HuH-7.5 (cell line): ENCODE results near the gene POP5.
"Not testable (repeated sequence)": the region's sequence is repeated elsewhere in the genome, so short reads cannot be mapped to it uniquely, and the experiment has no call there.

Source experiments
- DNase-seq: peaks from one replicate; pipeline ENCODE4 v3.0.0; 2011; ENCODE audit warnings: low spot score

The POP5 gene

DNA sequence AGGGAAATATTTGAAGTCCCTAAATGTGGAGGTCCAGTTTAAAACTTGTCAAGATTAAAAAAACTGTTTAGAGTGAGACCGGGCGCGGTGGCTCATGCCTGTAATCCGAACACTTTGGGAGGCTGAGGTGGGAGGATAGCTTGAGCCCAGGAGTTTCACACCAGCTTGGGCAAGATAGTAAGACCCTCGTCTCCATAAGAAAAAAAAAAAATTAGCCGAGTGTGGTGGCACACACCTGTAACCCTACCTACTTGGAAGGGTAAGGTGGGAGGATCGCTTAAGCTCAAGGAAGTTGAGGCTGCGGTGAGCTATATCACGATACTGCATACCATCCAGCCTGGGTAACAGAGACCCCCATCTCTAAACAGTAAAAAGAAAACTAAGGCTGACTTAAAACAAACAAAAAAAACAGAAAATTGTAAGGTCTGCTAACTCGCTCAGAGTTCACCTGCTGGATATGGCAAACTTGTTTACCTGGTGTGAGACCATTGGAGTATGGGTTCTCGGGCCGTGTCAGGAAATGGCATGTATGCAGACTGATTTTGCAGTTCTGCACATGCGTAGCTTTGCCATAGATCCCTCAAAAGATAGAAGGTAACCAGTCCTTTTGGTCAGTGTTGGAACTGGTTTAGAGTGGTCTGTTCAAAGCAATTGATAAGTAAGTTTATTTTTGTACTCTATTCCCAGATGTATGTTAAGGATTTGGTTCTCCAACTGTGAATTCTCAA, 45.0 kb downstream of the POP5 start:
- no peak for DNase-seq

DNA sequence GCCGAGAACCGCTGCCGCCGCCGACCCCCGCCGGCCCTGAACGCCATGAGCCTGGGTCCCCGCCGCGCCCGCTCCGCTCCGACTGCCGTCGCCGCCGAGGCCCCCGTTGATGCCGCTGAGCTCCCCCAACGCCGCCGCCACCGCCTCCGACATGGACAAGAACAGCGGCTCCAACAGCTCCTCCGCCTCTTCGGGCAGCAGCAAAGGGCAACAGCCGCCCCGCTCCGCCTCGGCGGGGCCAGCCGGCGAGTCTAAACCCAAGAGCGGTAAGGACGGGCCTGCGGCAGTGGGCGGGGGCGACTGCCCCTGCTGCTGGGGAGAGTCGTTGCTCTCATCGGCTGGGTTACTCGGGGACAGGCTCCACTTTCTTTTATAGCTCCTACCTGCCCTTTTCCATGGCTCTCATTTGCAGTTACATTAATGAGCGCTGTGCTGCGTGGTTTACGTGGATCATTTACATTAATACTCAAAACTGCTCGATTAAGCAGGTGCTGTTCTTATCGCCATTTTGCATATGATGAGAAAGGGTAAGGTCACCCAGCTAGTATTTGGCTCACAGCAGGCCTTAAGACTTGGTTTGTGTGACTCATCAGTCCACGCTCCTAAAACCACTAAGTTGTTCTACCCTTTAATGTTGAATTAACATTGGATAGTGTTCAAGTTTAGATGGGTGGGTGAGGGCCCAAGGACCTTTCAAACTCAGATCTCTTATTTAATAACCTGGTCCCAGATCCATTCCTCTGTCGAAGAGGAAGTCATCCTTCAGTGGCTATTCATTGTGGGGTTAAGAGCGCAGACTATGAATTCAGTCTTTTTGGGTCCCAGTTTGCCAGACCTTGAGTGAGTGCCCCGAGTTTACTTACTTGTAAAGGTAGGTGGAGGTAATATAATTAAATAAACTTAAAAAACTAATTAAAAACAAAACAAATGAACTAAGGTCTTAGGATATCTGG, 46.2 kb downstream of the POP5 start:
- peak; percentile 57 for DNase-seq

DNA sequence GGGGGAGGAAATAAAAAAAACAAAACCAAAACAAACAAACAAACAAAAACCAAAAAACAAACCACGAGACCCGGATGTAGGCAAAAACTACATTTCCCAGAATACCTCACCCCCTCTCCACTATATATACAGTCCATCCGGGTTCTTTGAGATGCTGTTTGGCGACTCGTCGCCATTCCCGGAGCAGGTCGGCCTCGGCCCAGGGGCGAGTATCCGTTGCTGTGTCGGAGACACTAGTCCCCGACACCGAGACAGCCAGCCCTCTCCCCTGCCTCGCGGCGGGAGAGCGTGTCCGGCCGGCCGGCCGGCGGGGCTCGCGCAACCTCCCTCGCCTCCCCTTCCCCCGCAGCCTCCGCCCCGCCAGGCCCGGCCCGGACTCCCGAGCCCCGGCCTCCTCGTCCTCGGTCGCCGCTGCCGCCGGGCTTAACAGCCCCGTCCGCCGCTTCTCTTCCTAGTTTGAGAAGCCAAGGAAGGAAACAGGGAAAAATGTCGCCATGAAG, 46.9 kb downstream of the POP5 start, which contains the start of gene RNF10:
TSS of gene RNF10 (plus strand) at position 154 of the 500 bp plus-strand sequence. CDS start 456 bp downstream, outside the sequence.
- DNase-seq, result peak; percentile 71

DNA sequence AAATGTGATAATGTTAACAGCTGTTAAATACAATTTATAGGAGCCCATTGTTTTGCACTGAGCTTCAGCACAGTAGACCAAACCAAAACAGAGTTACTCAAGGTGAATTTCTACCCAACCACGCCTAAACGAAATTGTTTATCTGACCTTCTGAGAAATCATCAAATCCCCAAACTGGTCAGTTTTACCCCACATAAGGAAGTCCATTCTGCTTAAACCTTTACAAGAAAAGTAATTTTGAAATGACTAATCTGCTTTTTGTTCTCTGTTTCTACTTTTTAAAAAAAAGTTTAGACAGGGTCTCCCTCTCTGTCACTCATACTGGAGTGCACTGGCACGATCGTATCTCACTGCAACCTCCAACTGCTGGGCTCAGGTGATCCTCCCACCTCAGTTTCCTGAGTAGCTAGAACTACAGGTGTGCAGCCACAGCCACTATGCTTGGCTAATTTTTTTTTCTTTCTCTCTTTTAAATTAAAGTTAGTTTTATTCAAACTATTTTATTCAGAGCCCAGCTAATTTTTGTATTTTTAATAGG, 48.4 kb downstream of the POP5 start:
- no peak for DNase-seq

DNA sequence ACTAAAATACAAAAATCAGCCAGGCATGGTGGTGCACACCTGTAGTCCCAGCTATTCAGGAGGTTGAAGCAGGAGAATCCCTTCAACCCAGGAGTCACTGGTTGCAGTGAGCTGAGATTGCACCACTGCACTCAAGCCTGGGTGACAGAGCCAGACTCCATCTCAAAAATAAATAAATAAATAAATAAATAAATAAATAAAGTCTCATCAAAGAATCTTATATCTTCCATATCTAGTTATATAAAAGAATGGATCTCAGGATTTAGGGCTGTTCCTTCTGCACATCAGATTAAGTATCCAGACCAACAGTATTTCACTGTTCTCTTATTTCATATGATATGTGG, 50.8 kb downstream of the POP5 start:
- not testable (repeated sequence) for DNase-seq

DNA sequence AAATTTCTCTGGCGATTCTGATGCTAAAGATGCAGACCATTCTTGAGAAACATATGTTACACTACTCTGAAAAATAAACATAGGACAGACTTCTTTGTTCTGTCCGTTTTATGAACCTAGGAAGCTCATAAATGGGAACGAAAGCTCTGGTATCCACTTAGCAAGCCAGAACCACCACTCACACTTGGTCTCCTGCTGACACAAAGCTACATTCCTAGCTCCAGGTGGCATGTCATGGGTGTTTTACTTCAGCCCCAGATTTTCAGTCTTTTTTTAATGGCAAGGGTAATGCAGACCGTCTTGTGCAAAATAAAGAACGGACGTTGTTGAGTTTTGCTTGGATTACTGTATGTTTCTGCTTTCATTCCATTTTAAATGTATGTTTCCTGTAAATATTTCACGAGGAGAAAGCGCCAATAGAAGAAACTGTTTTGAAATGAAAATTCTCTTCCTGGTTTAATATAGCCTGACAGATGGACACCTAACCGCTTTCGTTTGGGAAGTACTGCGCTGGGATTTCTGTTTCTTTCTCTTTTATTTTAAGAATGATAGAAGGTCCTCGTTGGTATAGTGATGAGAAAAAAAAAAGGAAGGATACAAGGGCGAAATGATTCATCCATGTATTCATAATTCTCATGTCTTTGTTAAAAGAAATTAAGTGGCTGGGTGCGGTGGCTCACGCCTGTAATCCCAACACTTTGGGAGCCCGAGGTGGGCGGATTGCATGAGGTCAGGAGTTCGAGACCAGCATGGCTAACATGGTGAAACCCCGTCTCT, 51.4 kb downstream of the POP5 start:
- peak; percentile 56 for DNase-seq

DNA sequence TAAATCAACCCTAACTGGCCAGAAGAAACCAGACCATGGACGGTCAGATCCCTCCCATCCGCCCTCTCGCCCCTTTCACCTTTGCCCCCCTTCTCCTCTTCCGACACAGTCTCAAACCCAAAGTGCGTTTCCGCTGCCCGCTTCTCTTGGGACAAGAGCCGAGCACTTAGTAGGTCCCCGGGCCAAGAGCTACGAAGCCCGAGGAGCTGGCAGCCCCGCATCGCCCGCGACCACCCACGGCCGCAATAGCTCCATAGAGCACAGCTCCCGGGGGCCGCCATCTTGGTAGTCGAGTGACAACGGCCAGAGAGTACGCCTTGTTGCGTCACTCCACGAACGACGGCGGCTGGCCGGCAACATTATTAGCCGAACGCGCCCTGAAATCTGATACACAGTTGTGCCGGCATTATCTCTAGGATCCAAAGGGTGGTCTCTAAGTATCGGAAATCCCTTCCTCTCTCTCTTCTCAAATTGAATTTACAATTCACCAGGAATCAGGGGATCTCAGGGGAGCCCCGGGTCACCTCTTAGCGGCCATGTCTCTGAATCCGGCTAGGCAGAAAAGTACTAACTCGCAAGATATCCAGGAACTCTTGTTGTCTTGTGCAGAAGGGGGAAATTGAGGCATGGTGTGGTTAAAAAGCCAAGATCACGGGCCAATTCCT, 52.2 kb downstream of the POP5 start, which contains the start of gene COQ5:
TSS of gene COQ5 (minus strand) at position 298 of the 665 bp plus-strand sequence. CDS start at position 281, 17 bp downstream.
- peak; percentile 49 for DNase-seq
